OCI-LY1 (cell line): ENCODE results near the gene LEF1.
A peak's percentile ranks its signal among the peaks of the same experiment; 100 is the strongest.

Experiments used
- H2AFZ ChIP-seq: fragments of 200-600 bp; sonication (generic), shearing (Covaris generic); 2 replicates; pipeline ENCODE4 v1.6.0; 2014; ENCODE audit warnings: antibody characterized with exemption, mild to moderate bottlenecking, low read length
- H3F3A ChIP-seq: fragments of 200-600 bp; sonication (generic), shearing (Covaris generic); 2 replicates; pipeline ENCODE4 v1.6.0; 2014; ENCODE audit warnings: mild to moderate bottlenecking, antibody characterized with exemption, low read length, moderate library complexity; ENCODE audit not compliant: insufficient read depth
- H3K27ac ChIP-seq: fragments of 200-600 bp; sonication (generic); 2 replicates; pipeline ENCODE4 v1.5.1; 2014; ENCODE audit warnings: low read length, mixed run types, mild to moderate bottlenecking, low read depth; ENCODE audit not compliant: poor library complexity, severe bottlenecking
- H3K27me3 ChIP-seq: fragments of 200-600 bp; sonication (generic); 2 replicates; pipeline ENCODE4 v1.6.0; 2014; ENCODE audit warnings: antibody characterized with exemption, mild to moderate bottlenecking, low read length, moderate library complexity; ENCODE audit not compliant: insufficient read depth
- H3K36me3 ChIP-seq: fragments of 200-600 bp; sonication (generic); 2 replicates; pipeline ENCODE4 v1.6.1; 2014; ENCODE audit warnings: mild to moderate bottlenecking, antibody characterized with exemption, low read length, moderate library complexity, mixed read lengths; ENCODE audit not compliant: insufficient read depth
- H3K4me1 ChIP-seq: fragments of 200-600 bp; sonication (generic); 2 replicates; pipeline ENCODE4 v1.5.1; 2014; ENCODE audit warnings: mild to moderate bottlenecking, low read length, moderate library complexity; ENCODE audit not compliant: insufficient read depth, severe bottlenecking
- H3K4me2 ChIP-seq: fragments of 200-600 bp; sonication (generic), shearing (Covaris generic); 2 replicates; pipeline ENCODE4 v1.6.1; 2014; ENCODE audit warnings: low read length
- H3K4me3 ChIP-seq: fragments of 200-600 bp; sonication (generic); 2 replicates; pipeline ENCODE4 v1.5.1; 2014; ENCODE audit warnings: low read length, low read depth, mild to moderate bottlenecking, mixed read lengths; ENCODE audit not compliant: poor library complexity, severe bottlenecking
- H3K79me2 ChIP-seq: fragments of 200-600 bp; shearing (Covaris generic); 2 replicates; pipeline ENCODE4 v1.6.1; 2016; ENCODE audit warnings: mixed run types, low read length, mixed read lengths; ENCODE audit not compliant: insufficient read depth
- H3K9ac ChIP-seq: fragments of 200-600 bp; sonication (generic), shearing (Covaris generic); 2 replicates; pipeline ENCODE4 v1.6.1; 2014; ENCODE audit warnings: mild to moderate bottlenecking, low read length, mixed read lengths
- H3K9me2 ChIP-seq: fragments of 200-600 bp; sonication (generic), shearing (Covaris generic); 2 replicates; pipeline ENCODE4 v1.6.1; 2014; ENCODE audit warnings: low read depth, mild to moderate bottlenecking, low read length, mixed read lengths
- H3K9me3 ChIP-seq: fragments of 200-600 bp; shearing (Covaris generic); 2 replicates; pipeline ENCODE4 v1.6.1; 2014; ENCODE audit warnings: low read length, mixed read lengths
- H4K20me1 ChIP-seq: fragments of 200-600 bp; sonication (generic), shearing (Covaris generic); 2 replicates; pipeline ENCODE4 v1.6.0; 2016; ENCODE audit warnings: mild to moderate bottlenecking, low read length; ENCODE audit not compliant: insufficient read depth
- CTCF ChIP-seq: fragments of 200-600 bp; sonication (generic), shearing (Covaris generic); IDR thresholded peaks from 2 replicates; pipeline ENCODE4 v1.5.1; 2017; ENCODE audit warnings: mild to moderate bottlenecking, antibody characterized with exemption, low read length, moderate library complexity, mixed read lengths
- EZH2 ChIP-seq: fragments of 200-600 bp; sonication (generic), shearing (Covaris generic); IDR thresholded peaks from 2 replicates; pipeline ENCODE4 v1.8.0; 2017; ENCODE audit warnings: borderline replicate concordance, mixed run types, mild to moderate bottlenecking, antibody characterized with exemption, low read length, moderate library complexity, mixed read lengths

The LEF1 gene

GRCh38 chr4:108172753-108173598 is 4.2 kb upstream of the LEF1 start:
- no peak overlapping the region for H3K27ac ChIP-seq
- no peak overlapping the region for H3K4me3 ChIP-seq
- no peaks in the 10 kb centered on the region for H3K27me3 ChIP-seq
- H3K4me2 ChIP-seq = no peak overlapping the region
- no peak overlapping the region for H3K9ac ChIP-seq
- H2AFZ ChIP-seq = no peak overlapping the region
- no peaks in the 10 kb centered on the region for H3K9me3 ChIP-seq
- TF ChIP-seq EZH2 (no peak), CTCF (no peak)
- no peaks in the 10 kb centered on the region for H3K36me3 ChIP-seq
- H3K4me1 ChIP-seq = peaks cover 21% of the 10 kb centered on the region
- no peaks in the 10 kb centered on the region for H3K9me2 ChIP-seq
- H4K20me1 ChIP-seq = no peaks in the 10 kb centered on the region
- no peaks in the 10 kb centered on the region for H3F3A ChIP-seq
- H3K79me2 ChIP-seq = no peaks in the 10 kb centered on the region

- Histone ChIP-seq H3K9me2 (no peaks in the 10 kb centered on the region), H3K4me3 (no peak overlapping the region), H3K4me2 (no peak overlapping the region), H3K27me3 (no peaks in the 10 kb centered on the region), H4K20me1 (no peaks in the 10 kb centered on the region), H3K4me1 (peaks cover 21% of the 10 kb centered on the region), H2AFZ (no peak overlapping the region), H3K9ac (no peak overlapping the region), H3F3A (no peaks in the 10 kb centered on the region), H3K27ac (no peak overlapping the region), H3K36me3 (peaks cover 3% of the 10 kb centered on the region; the same call in 1 of the 2 replicates), H3K79me2 (peaks cover 4% of the 10 kb centered on the region), H3K9me3 (no peaks in the 10 kb centered on the region)
- TF ChIP-seq EZH2 (no peak), CTCF (no peak)
Observed at GRCh38 chr4:108172231-108172752, 3.6 kb upstream of the LEF1 start.

- H4K20me1 ChIP-seq = no peaks in the 10 kb centered on the region
- H3K36me3 ChIP-seq = peaks cover 10% of the 10 kb centered on the region; the same call in 1 of the 2 replicates
- H3K4me2 ChIP-seq = peak overlapping the region; percentile 16; the same call in 1 of the 2 replicates
- H3K9me3 ChIP-seq = no peaks in the 10 kb centered on the region
- H3K27ac ChIP-seq = no peak overlapping the region
- no peaks in the 10 kb centered on the region for H3K27me3 ChIP-seq
- H3K79me2 ChIP-seq = peaks cover 10% of the 10 kb centered on the region
- H3F3A ChIP-seq = no peaks in the 10 kb centered on the region
- no peak overlapping the region for H3K4me3 ChIP-seq
- H2AFZ ChIP-seq = no peak overlapping the region
- H3K9me2 ChIP-seq = no peaks in the 10 kb centered on the region
- TF ChIP-seq EZH2 (no peak), CTCF (no peak)
- H3K4me1 ChIP-seq = peaks cover 21% of the 10 kb centered on the region
- H3K9ac ChIP-seq = no peak overlapping the region
Observed at GRCh38 chr4:108171339-108172230, 2.9 kb upstream of the LEF1 start.
